K562 (cell line): ENCODE measurements around the gene WDR3.

Experiments
- EZH2 ChIP-seq: IDR thresholded peaks from 2 replicates; pipeline ENCODE4 v1.6.1; 2012; ENCODE audit warnings: low read depth, mild to moderate bottlenecking, inconsistent platforms, low read length, borderline replicate concordance
- SMAD4 ChIP-seq: fragments of 250-450 bp; sonication (Bioruptor Pico); conservative IDR thresholded peaks from 2 replicates; pipeline ENCODE4 v1.8.0; 2021; ENCODE audit warnings: inconsistent platforms, mild to moderate bottlenecking, moderate library complexity
- TRIM24 ChIP-seq, 2 experiments: fragments of 450-650 bp; IDR thresholded peaks; 2 replicates each; pipeline ENCODE4 v1.6.1; 2016
- ZFPM2 ChIP-seq: fragments of 250-450 bp; sonication (Bioruptor Pico); IDR thresholded peaks from 2 replicates; pipeline ENCODE4 v1.5.1; 2022; ENCODE audit warnings: mild to moderate bottlenecking
- ZNF780A ChIP-seq: fragments of 250-450 bp; sonication (Bioruptor Pico); IDR thresholded peaks from 2 replicates; pipeline ENCODE4 v1.5.0; 2021; ENCODE audit warnings: mild to moderate bottlenecking
- TF ChIP-seq, protein P1 (sequence below), 3 experiments: IDR thresholded peaks in 2 of 3; conservative IDR thresholded peaks in 1 of 3; 2 replicates each; pipeline ENCODE4 v1.5.1; 2011 to 2012; ENCODE audit warnings: low read length in 3 of 3, mild to moderate bottlenecking in 3 of 3, control low read depth in 2 of 3, improper control_type of control experiment in 1 of 3, inconsistent platforms in 1 of 3, low read depth in 1 of 3, mixed read lengths in 1 of 3, moderate library complexity in 1 of 3; ENCODE audit not compliant: insufficient read depth in 2 of 3

DNA sequence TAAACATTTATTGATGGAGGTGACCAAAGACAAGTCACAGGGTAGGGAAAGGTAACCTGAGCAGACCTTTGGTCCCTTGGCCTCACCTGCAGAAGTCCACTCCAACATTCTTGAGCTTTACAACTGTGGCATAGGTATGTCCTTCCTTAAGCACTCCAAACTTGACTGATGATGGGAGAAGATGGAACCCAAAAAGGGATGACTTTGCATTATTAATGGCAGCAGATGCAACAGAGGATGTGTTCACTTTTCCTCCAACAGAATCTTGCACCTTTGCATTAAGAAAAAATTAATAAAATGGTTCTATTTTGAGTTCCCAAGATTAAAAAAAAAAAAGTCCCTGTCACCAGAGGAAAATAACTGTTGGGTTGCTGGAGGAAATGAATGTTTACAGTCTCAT, 42.2 kb downstream of the WDR3 start:
- TF ChIP-seq ZFPM2 (no peak), EZH2 (no peak), SMAD4 (CRISPR knock-in tag) (no peak), ZNF780A (CRISPR knock-in tag) (no peak), TRIM24 (IDR thresholded peaks at IDR 0.05) (no peak)
- TF ChIP-seq, protein P1, sequence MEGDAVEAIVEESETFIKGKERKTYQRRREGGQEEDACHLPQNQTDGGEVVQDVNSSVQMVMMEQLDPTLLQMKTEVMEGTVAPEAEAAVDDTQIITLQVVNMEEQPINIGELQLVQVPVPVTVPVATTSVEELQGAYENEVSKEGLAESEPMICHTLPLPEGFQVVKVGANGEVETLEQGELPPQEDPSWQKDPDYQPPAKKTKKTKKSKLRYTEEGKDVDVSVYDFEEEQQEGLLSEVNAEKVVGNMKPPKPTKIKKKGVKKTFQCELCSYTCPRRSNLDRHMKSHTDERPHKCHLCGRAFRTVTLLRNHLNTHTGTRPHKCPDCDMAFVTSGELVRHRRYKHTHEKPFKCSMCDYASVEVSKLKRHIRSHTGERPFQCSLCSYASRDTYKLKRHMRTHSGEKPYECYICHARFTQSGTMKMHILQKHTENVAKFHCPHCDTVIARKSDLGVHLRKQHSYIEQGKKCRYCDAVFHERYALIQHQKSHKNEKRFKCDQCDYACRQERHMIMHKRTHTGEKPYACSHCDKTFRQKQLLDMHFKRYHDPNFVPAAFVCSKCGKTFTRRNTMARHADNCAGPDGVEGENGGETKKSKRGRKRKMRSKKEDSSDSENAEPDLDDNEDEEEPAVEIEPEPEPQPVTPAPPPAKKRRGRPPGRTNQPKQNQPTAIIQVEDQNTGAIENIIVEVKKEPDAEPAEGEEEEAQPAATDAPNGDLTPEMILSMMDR (IDR thresholded peaks at IDR 0.05 in 2 of 3, conservative IDR thresholded peaks at IDR 0.05 in 1 of 3; ENCODE audit: insufficient read depth in 2 of 3, low read depth in 1 of 3, low read length in 3 of 3) = no peak
